NCI-H82 treated with DMSO at 0.1 percent for 48 hours (cell line): Measurements from ENCODE around the gene PER2.
"Not testable (repeated sequence)": the region's sequence is repeated elsewhere in the genome, so short reads cannot be mapped to it uniquely, and the experiment has no call there.

Experiments
- DNase-seq: peaks from one replicate; lab custom pipeline; 2025; ENCODE audit not compliant: unreplicated experiment; lab: John Stamatoyannopoulos, UW

Gene PER2

GRCh38 chr2:238288650-238289573 is 502 bp upstream of the PER2 start:
- peak; percentile 94 for DNase-seq

GRCh38 chr2:238286987-238287736 is 1.2 kb downstream of the PER2 start:
- no peak for DNase-seq

GRCh38 chr2:238286551-238286950 is 1.9 kb downstream of the PER2 start:
- DNase-seq = no peak

- no peak for DNase-seq
Measured at GRCh38 chr2:238286095-238286494, 2.3 kb downstream of the PER2 start.

GRCh38 chr2:238285653-238286082 is 2.7 kb downstream of the PER2 start:
- DNase-seq = no peak

- no peak for DNase-seq
Measured at GRCh38 chr2:238284802-238285515, 3.5 kb downstream of the PER2 start.

GRCh38 chr2:238282861-238283738 is 5.3 kb downstream of the PER2 start:
- DNase-seq = no peak

GRCh38 chr2:238281826-238282480 is 6.5 kb downstream of the PER2 start:
- DNase-seq = no peak

- DNase-seq = no peak
Measured at GRCh38 chr2:238280083-238280825, 8.2 kb downstream of the PER2 start.

GRCh38 chr2:238279324-238279682 is 9.1 kb downstream of the PER2 start:
- DNase-seq = no peak

GRCh38 chr2:238278626-238279323 is 9.6 kb downstream of the PER2 start:
- DNase-seq = no peak

GRCh38 chr2:238277695-238278094 is 10.7 kb downstream of the PER2 start:
- DNase-seq = no peak

- DNase-seq = no peak
Measured at GRCh38 chr2:238274152-238274865, 14.1 kb downstream of the PER2 start.

- DNase-seq = not testable (repeated sequence)
Measured at GRCh38 chr2:238273433-238273832, 15.0 kb downstream of the PER2 start.

GRCh38 chr2:238272156-238272555 is 16.3 kb downstream of the PER2 start:
- DNase-seq = no peak

GRCh38 chr2:238271686-238272085 is 16.7 kb downstream of the PER2 start:
- DNase-seq = not testable (repeated sequence)

- DNase-seq = no peak
Measured at GRCh38 chr2:238271061-238271554, 17.3 kb downstream of the PER2 start.

GRCh38 chr2:238270606-238271005 is 17.8 kb downstream of the PER2 start:
- DNase-seq = no peak
